GM23338 (cell line): ENCODE measurements around the gene HIVEP3. TPM values are rescaled to one million over a fixed set of nuclear protein-coding genes. Genes with fewer than 3 reads are reported as not detected.

Source experiments
- ATAC-seq: fragments of 200-7000 bp; cut with Tn5 transposase; 3 replicates; pipeline ENCODE4 v1.9.1; 2020
- DNase-seq: peaks from one replicate; pipeline ENCODE4 v3.0.0-alpha.2; 2015; ENCODE audit warnings: low spot score
- H2AFZ ChIP-seq: fragments of 200-600 bp; sonication (generic); 2 replicates; pipeline ENCODE4 v1.8.0; 2016; ENCODE audit warnings: antibody characterized with exemption, mild to moderate bottlenecking, moderate library complexity
- H3F3A ChIP-seq: fragments of 200-600 bp; sonication (generic); replicated peaks from 2 replicates; pipeline ENCODE4 v1.8.0; 2017; ENCODE audit warnings: antibody characterized with exemption, mixed run types, low read depth
- H3K27ac ChIP-seq: fragments of 200-600 bp; sonication (generic); 2 replicates; pipeline ENCODE4 v1.6.1; 2016; ENCODE audit warnings: low read depth
- H3K27me3 ChIP-seq: fragments of 200-600 bp; sonication (generic); 2 replicates; pipeline ENCODE4 v1.8.0; 2016; ENCODE audit warnings: mild to moderate bottlenecking, mixed run types, moderate library complexity; ENCODE audit not compliant: insufficient read depth
- H3K36me3 ChIP-seq: fragments of 200-600 bp; sonication (generic); 2 replicates; pipeline ENCODE4 v1.8.0; 2016; ENCODE audit warnings: mild to moderate bottlenecking; ENCODE audit not compliant: insufficient read depth
- H3K4me1 ChIP-seq: fragments of 200-600 bp; sonication (generic); 2 replicates; pipeline ENCODE4 v1.8.0; 2016; ENCODE audit warnings: mild to moderate bottlenecking, moderate library complexity; ENCODE audit not compliant: insufficient read depth
- H3K4me2 ChIP-seq: fragments of 200-600 bp; sonication (generic); 2 replicates; pipeline ENCODE4 v1.7.1; 2017; ENCODE audit warnings: mixed run types
- H3K4me3 ChIP-seq: fragments of 200-600 bp; sonication (generic); 2 replicates; pipeline ENCODE4 v1.6.1; 2016; ENCODE audit warnings: mixed run types
- H3K79me2 ChIP-seq: fragments of 200-600 bp; sonication (generic); replicated peaks from 2 replicates; pipeline ENCODE4 v1.8.0; 2017; ENCODE audit warnings: mild to moderate bottlenecking; ENCODE audit not compliant: insufficient read depth
- H3K9me2 ChIP-seq: fragments of 200-600 bp; sonication (generic); 2 replicates; pipeline ENCODE4 v1.8.0; 2017; ENCODE audit not compliant: insufficient read depth
- H4K20me1 ChIP-seq: fragments of 200-600 bp; sonication (generic); replicated peaks from 2 replicates; pipeline ENCODE4 v1.8.0; 2017; ENCODE audit warnings: mild to moderate bottlenecking; ENCODE audit not compliant: insufficient read depth
- H3K27ac Mint-ChIP-seq: 2 replicates; pipeline ENCODE4 v1.8.0; 2020; ENCODE audit warnings: inconsistent platforms, mild to moderate bottlenecking, moderate library complexity, mixed read lengths
- H3K27me3 Mint-ChIP-seq: 3 replicates; pipeline ENCODE4 v1.8.0; 2022; ENCODE audit warnings: low read depth, mild to moderate bottlenecking, moderate library complexity, mixed read lengths, inconsistent platforms; ENCODE audit not compliant: insufficient read depth, poor library complexity
- H3K36me3 Mint-ChIP-seq: 3 replicates; pipeline ENCODE4 v1.8.0; 2021; ENCODE audit warnings: low read depth, mild to moderate bottlenecking, inconsistent platforms, moderate library complexity, mixed read lengths
- H3K4me1 Mint-ChIP-seq: 3 replicates; pipeline ENCODE4 v1.8.0; 2020; ENCODE audit warnings: mild to moderate bottlenecking, inconsistent platforms, mixed read lengths
- H3K4me3 Mint-ChIP-seq: 3 replicates; pipeline ENCODE4 v1.8.0; 2021; ENCODE audit warnings: moderate library complexity, mild to moderate bottlenecking, inconsistent platforms, mixed read lengths
- H3K9me3 Mint-ChIP-seq: 3 replicates; pipeline ENCODE4 v1.8.0; 2020; ENCODE audit warnings: moderate library complexity, mild to moderate bottlenecking, inconsistent platforms, mixed read lengths
- CTCF ChIP-seq, 2 experiments: fragments of 200-600 bp in 1 of 2; sonication (generic) in 1 of 2; conservative IDR thresholded peaks; 2 replicates each; pipeline versions ENCODE4 v1.5.1 to v1.6.1; 2016 to 2017; ENCODE audit warnings: antibody characterized with exemption in 2 of 2, low read depth in 2 of 2, mild to moderate bottlenecking in 2 of 2, moderate library complexity in 1 of 2
- ZNF114 ChIP-seq: fragments of 250-450 bp; sonication (Bioruptor Pico); IDR thresholded peaks from 2 replicates; pipeline ENCODE4 v1.5.0; 2020; ENCODE audit warnings: mild to moderate bottlenecking, moderate library complexity
- polyA plus RNA-seq: library from polyadenylated mRNA; unstranded; fragments of >200 nt; fragmentation: Nextera tagmentation; extraction: Ambion mirVana; gene quantifications from 2 replicates; pipeline ENCODE4 v1.2.1, GENCODE V29; 2016
- total RNA-seq: library from RNA; depleted of rRNA; stranded (reverse); fragments of >200 nt; shearing (Covaris generic); gene quantifications from 2 replicates; pipeline ENCODE4 v1.2.3, GENCODE V29; 2014

The HIVEP3 gene
- total and polyA plus RNA-seq, 2 experiments from 2014 or later, result 0.14 to 0.24 TPM

GRCh38 chr1:41664861-41665640 is 253.7 kb downstream of the HIVEP3 start:
- Histone ChIP-seq H3K27ac (no peak overlapping the region), H4K20me1 (peaks cover 6% of the 10 kb centered on the region; the same call in 1 of the 2 replicates), H3K79me2 (no peaks in the 10 kb centered on the region), H3K27me3 (peaks cover 29% of the 10 kb centered on the region), H2AFZ (no peak overlapping the region), H3F3A (no peaks in the 10 kb centered on the region), H3K4me3 (no peak overlapping the region), H3K4me2 (no peak overlapping the region), H3K4me1 (peaks cover 3% of the 10 kb centered on the region; the same call in 1 of the 2 replicates), H3K36me3 (no peaks in the 10 kb centered on the region), H3K9me2 (no peaks in the 10 kb centered on the region)
- H3K4me3 Mint-ChIP-seq, result no peak overlapping the region
- DNase-seq (peak; percentile 38), ATAC-seq (no peak)
- no peaks in the 10 kb centered on the region for H3K9me3 Mint-ChIP-seq
- peaks cover 38% of the 10 kb centered on the region for H3K27me3 Mint-ChIP-seq
- no peak overlapping the region for H3K27ac Mint-ChIP-seq
- no peaks in the 10 kb centered on the region for H3K36me3 Mint-ChIP-seq
- peaks cover 5% of the 10 kb centered on the region; the same call in 2 of the 3 replicates for H3K4me1 Mint-ChIP-seq
- TF ChIP-seq ZNF114 (CRISPR knock-in tag) (no peak), CTCF (conservative IDR thresholded peaks at IDR 0.05; ENCODE audit: low read depth in 2 of 2) (no peak)

GRCh38 chr1:41663671-41664400 is 254.9 kb downstream of the HIVEP3 start:
- Mint-ChIP-seq H3K27ac (no peak overlapping the region), H3K4me3 (peak overlapping the region; percentile 45)

More at GRCh38 chr1:41663671-41664400, 254.9 kb downstream of the HIVEP3 start:
- Histone ChIP-seq H3K27me3 (peaks cover 39% of the 10 kb centered on the region), H4K20me1 (peaks cover 6% of the 10 kb centered on the region; the same call in 1 of the 2 replicates), H3K36me3 (no peaks in the 10 kb centered on the region), H3K79me2 (no peaks in the 10 kb centered on the region), H3K4me2 (no peak overlapping the region), H3K9me2 (no peaks in the 10 kb centered on the region), H2AFZ (no peak overlapping the region), H3K4me3 (no peak overlapping the region), H3K4me1 (peaks cover 3% of the 10 kb centered on the region; the same call in 1 of the 2 replicates), H3K27ac (no peak overlapping the region), H3F3A (no peaks in the 10 kb centered on the region)
- Mint-ChIP-seq H3K9me3 (no peaks in the 10 kb centered on the region), H3K27me3 (peaks cover 40% of the 10 kb centered on the region), H3K36me3 (no peaks in the 10 kb centered on the region), H3K4me1 (peaks cover 5% of the 10 kb centered on the region; the same call in 2 of the 3 replicates)
- DNase-seq (no peak), ATAC-seq (no peak)
- no peak for TF ChIP-seq CTCF (conservative IDR thresholded peaks at IDR 0.05; ENCODE audit: low read depth in 2 of 2)
